ENCODE measurements around the gene SLC18A2.

GRCh38 chr10:117224881-117225280 lies 16.0 kb upstream of the SLC18A2 start:
- TF ChIP-seq EZH2 (IDR thresholded peaks at IDR 0.05) (no peak), POLR2AphosphoS5 (IDR thresholded peaks at IDR 0.05; ENCODE audit: borderline replicate concordance, low read depth, low read length) (no peak)
